Subcutaneous abdominal adipose tissue (tissue), 5 donors: ENCODE data around the gene FAM185A.
"Not testable (repeated sequence)": the region's sequence is repeated elsewhere in the genome, so short reads cannot be mapped to it uniquely, and the experiment has no call there.

Source experiments
- H3K27ac ChIP-seq: one replicate; pipeline ENCODE4 v1.7.0; 2013; ENCODE audit warnings: low read depth, mild to moderate bottlenecking, inconsistent platforms, low read length, moderate library complexity
- H3K27me3 ChIP-seq, 5 donors: one replicate each; pipeline ENCODE4 v1.7.0; 2013; ENCODE audit warnings: low read length in 5 of 5, inconsistent platforms in 1 of 5; ENCODE audit not compliant: control insufficient read depth in 5 of 5, insufficient read depth in 4 of 5
- H3K36me3 ChIP-seq, 5 donors: one replicate each; pipeline ENCODE4 v1.7.0; 2013; ENCODE audit warnings: low read length in 5 of 5; ENCODE audit not compliant: control insufficient read depth in 5 of 5, insufficient read depth in 5 of 5
- H3K4me1 ChIP-seq, 5 donors: one replicate each; pipeline ENCODE4 v1.7.0; 2013; ENCODE audit warnings: low read length in 5 of 5, mild to moderate bottlenecking in 3 of 5, moderate library complexity in 1 of 5; ENCODE audit not compliant: control insufficient read depth in 5 of 5, insufficient read depth in 5 of 5
- H3K4me3 ChIP-seq, 5 donors: one replicate each; pipeline ENCODE4 v1.7.0; 2013; ENCODE audit warnings: low read length in 5 of 5, low read depth in 1 of 5
- H3K9ac ChIP-seq, 5 donors: one replicate each; pipeline ENCODE4 v1.7.0; 2013; ENCODE audit warnings: low read length in 5 of 5, mild to moderate bottlenecking in 4 of 5, moderate library complexity in 3 of 5
- H3K9me3 ChIP-seq, 5 donors: one replicate each; pipeline ENCODE4 v1.7.0; 2013; ENCODE audit warnings: low read length in 5 of 5; ENCODE audit not compliant: control insufficient read depth in 5 of 5
- donor health status: healthy.
- donor health status: healthy.
- donor health status: healthy.
- donor health status: healthy.
- donor health status: healthy.

FAM185A gene

GRCh38 chr7:102742002-102742771 is 6.6 kb upstream of the FAM185A start:
- not testable (repeated sequence) for H3K9ac ChIP-seq, H3K27me3 ChIP-seq, H3K36me3 ChIP-seq, H3K4me3 ChIP-seq, H3K27ac ChIP-seq, H3K4me1 ChIP-seq, H3K9me3 ChIP-seq

DNA sequence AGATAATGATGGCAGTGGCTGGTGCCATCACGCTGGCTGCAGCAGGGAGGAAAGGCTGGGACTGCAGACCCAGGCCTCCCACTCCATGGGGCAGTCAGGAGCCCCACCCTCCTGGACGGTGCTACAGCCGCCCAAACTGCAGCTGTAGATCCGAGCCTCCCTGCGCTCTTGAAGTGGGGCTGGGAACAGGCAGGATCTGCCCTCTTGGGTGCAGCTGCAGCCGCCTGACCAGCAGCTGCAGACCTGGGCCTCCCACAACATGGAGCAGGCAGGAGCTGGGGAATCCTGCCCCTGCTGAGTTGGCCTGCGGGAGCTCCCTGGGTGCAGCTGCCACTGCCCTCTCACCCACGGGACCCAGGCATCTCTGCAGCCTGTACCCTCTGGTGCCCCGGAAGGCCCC is 4.9 kb upstream of the FAM185A start:
- H3K4me3 ChIP-seq, H3K36me3 ChIP-seq, H3K9me3 ChIP-seq, H3K4me1 ChIP-seq, H3K27ac ChIP-seq, H3K9ac ChIP-seq, H3K27me3 ChIP-seq: not testable (repeated sequence)

GRCh38 chr7:102745494-102746288 is 3.1 kb upstream of the FAM185A start:
- not testable (repeated sequence) for H3K27me3 ChIP-seq, H3K9me3 ChIP-seq, H3K36me3 ChIP-seq, H3K4me3 ChIP-seq, H3K27ac ChIP-seq, H3K9ac ChIP-seq
- peaks cover 3 to 16% (median 13%) of the 10 kb centered on the region in 5 donors for H3K4me1 ChIP-seq

GRCh38 chr7:102749445-102749786 is 617 bp downstream of the FAM185A start:
- Histone ChIP-seq H3K4me3 (peak overlapping the region; percentile 48 to 84 (median 78)), H3K4me1 (peaks cover 3 to 16% (median 13%) of the 10 kb centered on the region in 5 donors), H3K9ac (peak overlapping the region in 2 of 5 donors; percentile 66 to 82)
- not testable (repeated sequence) for H3K9me3 ChIP-seq, H3K27me3 ChIP-seq, H3K36me3 ChIP-seq, H3K27ac ChIP-seq

DNA sequence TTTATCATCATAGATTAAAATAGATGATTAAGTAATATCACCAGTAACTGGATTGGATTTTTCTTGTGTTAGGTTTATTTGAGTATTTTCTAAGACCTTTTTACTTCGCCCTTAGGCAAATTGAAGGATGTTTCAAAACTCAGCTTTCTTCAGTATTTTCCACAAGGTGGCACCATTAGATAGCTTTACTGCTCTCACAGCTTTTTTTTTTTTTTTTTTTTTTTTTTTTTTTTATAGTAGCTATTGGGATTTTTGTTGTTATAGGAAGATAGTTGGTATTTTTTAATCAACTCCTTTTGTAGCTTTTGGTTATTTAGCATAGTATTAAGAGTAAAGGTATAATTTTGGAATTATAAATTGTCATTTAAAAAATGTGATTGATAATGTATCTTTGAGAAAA is 9.4 kb downstream of the FAM185A start:
- H3K9me3 ChIP-seq, H3K27me3 ChIP-seq, H3K9ac ChIP-seq, H3K4me1 ChIP-seq, H3K36me3 ChIP-seq, H3K4me3 ChIP-seq, H3K27ac ChIP-seq: not testable (repeated sequence)

- not testable (repeated sequence) for H3K27me3 ChIP-seq, H3K27ac ChIP-seq, H3K9ac ChIP-seq, H3K36me3 ChIP-seq, H3K4me1 ChIP-seq, H3K9me3 ChIP-seq, H3K4me3 ChIP-seq
Observed at GRCh38 chr7:102759934-102760333, 11.1 kb downstream of the FAM185A start.

GRCh38 chr7:102761234-102761633 is 12.4 kb downstream of the FAM185A start:
- not testable (repeated sequence) for H3K36me3 ChIP-seq, H3K27ac ChIP-seq

DNA sequence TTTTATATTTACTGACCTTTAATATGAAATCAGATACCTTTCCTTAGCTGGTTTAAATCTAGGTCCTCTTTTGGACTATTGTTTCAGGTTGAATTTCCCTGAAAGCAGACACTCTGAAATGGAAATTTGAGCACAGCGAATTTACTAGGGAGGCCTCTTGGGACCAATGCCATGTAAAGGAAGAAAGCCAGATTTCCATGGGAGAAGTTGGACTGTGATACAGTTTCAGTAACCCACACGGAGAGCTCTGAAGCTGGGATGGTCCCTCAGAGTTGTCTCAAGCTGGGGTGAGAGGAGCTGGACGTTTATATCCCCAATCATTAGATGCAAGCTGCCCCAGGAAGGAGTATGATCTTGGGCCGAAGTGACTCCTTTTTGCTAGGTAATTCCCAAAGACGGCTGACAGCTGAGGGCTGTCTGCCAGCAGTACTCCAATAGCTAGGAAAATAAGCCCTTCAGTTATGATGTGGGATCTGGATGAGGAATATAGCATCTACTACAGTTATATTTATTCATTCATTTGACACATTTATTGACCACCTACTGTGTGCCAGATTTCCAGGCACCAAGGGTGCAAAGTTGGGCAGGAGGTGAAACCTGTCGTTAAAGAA is 14.6 kb downstream of the FAM185A start:
- H3K36me3 ChIP-seq, H3K9ac ChIP-seq, H3K4me3 ChIP-seq, H3K9me3 ChIP-seq, H3K27ac ChIP-seq, H3K27me3 ChIP-seq, H3K4me1 ChIP-seq: not testable (repeated sequence)

More at GRCh38 chr7:102761234-102761633, 12.4 kb downstream of the FAM185A start:
- H3K9me3 ChIP-seq, H3K27me3 ChIP-seq, H3K4me1 ChIP-seq, H3K4me3 ChIP-seq, H3K9ac ChIP-seq: not testable (repeated sequence)

DNA sequence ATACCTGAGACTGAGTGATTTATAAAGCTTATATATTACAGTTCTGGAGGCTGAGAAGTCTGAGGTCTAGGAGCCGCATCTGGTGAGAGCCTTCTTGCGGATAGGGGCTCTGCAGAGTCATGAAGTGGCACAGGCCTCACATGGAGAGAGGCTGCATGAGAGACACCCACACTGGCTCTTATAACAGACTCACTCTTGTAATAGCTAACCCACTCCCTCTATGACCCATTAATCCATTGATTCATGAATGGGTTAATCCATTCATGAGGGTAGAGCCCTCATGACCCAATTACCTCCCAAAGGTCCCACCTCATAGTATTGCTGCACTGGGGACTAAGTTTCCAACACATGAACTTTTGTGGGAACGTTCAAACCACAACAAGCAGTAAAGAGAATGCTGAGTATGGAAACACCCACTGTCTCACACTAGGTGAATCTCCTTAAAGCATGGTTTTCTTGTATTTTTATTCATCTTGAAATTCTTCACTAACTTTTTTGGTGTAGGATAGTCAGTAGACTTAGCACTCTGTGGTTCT is 20.9 kb downstream of the FAM185A start:
- H3K27ac ChIP-seq, H3K9ac ChIP-seq, H3K4me3 ChIP-seq, H3K9me3 ChIP-seq, H3K27me3 ChIP-seq, H3K36me3 ChIP-seq, H3K4me1 ChIP-seq: not testable (repeated sequence)

- H3K27me3 ChIP-seq, H3K36me3 ChIP-seq, H3K9ac ChIP-seq, H3K4me3 ChIP-seq, H3K27ac ChIP-seq, H3K4me1 ChIP-seq, H3K9me3 ChIP-seq: not testable (repeated sequence)
Observed at GRCh38 chr7:102770467-102770866, 21.7 kb downstream of the FAM185A start.
